Measurements from ENCODE around the gene KCNQ1.

Gene KCNQ1

DNA sequence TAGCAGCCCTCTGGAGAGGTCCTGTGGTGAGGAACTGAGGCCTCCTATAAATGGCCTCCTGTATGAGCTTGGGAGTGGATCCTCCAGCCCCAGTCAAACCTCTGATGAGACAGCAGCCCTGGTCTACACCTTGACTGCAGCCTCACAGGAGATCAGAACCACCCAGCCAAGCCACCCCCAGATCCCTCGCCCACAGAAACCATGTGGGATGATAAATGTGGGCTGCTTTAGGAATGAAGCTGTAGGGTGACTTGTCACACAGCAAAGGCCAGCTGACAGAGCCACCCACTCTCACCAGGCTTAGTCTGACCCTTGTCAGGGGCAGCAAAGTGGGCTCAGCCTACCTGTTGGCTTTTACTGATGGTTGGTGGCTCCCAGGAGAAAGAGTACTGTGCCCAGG lies 261.5 kb downstream of the KCNQ1 start:
- FAIRE-seq (no peak), DNase-seq (ENCODE audit: insufficient read length, low spot score) (no peak)

DNA sequence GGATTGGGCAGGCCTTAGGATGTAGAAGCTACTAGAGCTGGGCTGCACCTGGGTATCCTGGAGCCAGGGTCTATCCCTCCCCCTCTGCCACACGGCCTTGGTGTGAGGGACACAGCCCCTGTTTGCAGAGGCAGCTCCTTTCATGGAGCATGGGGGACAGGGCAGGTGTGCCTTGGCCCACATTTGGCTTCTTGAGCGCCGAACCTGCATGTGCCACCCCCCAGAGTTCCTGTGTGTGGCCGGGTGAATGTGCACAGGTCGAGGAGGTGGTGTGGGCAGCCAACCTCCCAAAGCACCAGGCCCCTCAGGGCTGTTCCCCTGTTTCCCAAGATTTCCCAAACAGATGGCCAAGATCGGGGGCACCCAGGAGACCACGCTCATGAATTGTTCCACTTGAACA lies 262.9 kb downstream of the KCNQ1 start:
- no peak for DNase-seq (ENCODE audit: insufficient read length, low spot score)
- no peak for FAIRE-seq

- no peak for DNase-seq (ENCODE audit: insufficient read length, low spot score)
- no peak for FAIRE-seq
These were observed 263.4 kb downstream of the KCNQ1 start for GRCh38 chr11:2708151-2708581.

DNA sequence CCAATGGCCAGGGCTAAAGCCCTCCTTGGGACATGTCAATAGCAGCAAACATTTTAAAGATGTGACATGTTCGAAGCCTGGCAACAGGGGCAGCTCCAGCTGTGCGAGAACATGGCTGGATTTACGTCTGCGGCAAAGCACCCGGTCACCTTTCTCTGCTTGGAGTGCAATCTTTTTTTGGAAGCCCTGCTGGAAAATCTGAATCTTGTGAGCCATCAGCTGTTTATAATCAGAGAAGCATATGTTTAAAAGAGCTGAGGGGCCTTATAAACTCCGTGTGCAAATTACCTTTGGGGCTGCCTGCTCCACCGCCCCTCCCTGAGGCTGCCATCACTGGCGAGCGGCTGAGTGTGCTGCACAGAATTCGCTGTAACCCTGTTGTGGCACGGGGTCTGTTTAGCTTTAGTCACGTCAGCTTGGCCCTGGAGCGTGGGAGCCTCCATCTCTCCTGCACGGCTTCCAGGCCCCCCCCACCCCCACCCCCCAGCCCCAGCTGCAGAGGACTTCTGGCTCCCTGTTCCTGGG lies 264.0 kb downstream of the KCNQ1 start:
- FAIRE-seq (no peak), DNase-seq (ENCODE audit: insufficient read length, low spot score) (no peak)

DNA sequence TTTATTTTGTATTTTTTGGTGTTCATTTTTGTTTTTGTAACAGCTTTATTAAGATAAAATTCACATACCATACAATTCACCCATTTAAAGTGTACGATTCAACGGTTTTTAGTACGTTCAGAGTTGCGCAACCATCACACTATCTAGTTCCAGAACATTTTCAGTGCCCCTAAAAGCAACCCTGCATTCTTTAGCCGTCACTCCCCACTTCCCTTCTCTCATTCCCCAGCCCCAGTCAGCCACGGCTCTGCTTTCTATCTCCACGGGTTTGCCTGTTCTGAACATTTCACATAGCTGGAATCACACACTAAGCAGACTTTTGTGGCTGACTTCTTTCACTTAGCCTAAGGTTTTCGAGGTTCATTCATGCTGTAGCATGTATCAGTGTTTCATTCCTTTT lies 264.6 kb downstream of the KCNQ1 start:
- FAIRE-seq (no peak), DNase-seq (ENCODE audit: insufficient read length, low spot score) (no peak)

- DNase-seq (ENCODE audit: insufficient read length, low spot score) (no peak), FAIRE-seq (no peak)
These were observed 266.4 kb downstream of the KCNQ1 start for GRCh38 chr11:2711161-2711560.

- no peak for FAIRE-seq
- no peak for DNase-seq (ENCODE audit: insufficient read length, low spot score)
These were observed 268.3 kb downstream of the KCNQ1 start for GRCh38 chr11:2713094-2713493.

- DNase-seq (ENCODE audit: insufficient read length, low spot score) = no peak
- FAIRE-seq = no peak
These were observed 269.1 kb downstream of the KCNQ1 start for GRCh38 chr11:2713661-2714462.

DNA sequence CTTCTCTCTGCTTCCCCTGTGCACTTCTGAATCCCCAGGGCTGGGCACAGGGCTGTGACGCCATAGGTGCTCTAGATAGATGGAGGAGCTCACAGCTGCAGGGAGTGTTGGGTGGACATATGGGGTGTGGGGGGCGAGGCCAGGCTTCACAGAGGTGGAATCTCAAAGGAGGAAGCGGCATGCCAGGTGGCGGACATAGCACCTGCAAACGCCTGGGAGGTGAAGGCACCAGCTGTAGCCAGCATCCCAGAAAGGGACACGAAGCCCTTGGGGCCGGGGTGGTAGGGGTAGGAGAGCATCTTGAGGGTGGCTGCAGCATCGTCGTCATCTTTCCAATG lies 269.6 kb downstream of the KCNQ1 start:
- FAIRE-seq (no peak), DNase-seq (ENCODE audit: insufficient read length, low spot score) (no peak)

DNA sequence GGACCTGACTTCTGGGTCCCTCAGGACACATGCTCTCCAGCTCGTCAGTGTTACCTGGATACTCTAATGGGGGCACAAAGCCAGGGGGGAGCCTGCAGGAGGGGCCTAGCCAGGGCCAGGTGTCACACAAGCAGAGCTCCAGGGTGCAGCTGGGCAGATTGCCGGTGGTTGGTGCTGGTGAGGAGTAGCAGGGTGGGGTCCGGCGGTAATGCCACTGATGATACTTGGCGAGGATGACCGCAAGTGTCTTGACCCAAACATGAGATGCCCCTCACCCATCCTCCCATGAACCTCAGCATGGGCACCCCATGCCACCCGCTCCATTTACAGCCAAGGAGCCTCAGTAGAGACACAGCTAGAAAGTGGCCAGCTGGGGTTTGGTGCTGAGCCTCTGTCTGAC lies 270.1 kb downstream of the KCNQ1 start:
- DNase-seq (ENCODE audit: insufficient read length, low spot score) = no peak

DNA sequence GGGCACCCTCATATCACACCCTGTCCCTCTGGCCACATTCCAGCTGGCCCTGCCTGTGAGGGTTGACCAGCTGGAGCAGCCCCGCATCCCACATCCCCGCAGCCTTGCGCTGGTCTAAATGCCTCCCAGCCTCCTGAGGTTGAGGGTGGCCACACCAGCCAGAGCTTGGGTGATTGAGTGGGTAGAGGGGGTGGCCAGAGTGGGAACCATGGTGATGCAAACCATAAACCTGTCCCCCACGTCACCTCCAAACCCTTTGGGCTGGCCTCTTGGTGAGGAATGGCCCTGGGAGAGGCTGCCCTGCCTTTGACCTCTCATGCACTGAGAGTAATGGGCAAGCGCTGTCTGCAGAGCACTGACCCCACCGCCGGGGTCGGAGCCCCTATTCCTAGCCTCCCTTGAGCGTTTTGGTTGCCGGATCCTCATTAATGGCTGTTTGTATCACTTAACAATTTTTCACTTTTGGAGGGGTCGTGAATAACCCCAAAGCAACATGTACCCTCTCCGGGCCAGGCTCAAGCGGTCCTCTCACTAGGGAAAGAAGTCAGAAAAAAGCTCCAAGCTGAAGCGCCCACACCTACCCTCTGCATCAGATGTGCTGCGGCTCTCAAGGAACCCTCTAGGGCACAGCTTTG lies 271.0 kb downstream of the KCNQ1 start:
- DNase-seq (ENCODE audit: insufficient read length, low spot score) (no peak), FAIRE-seq (no peak)

More for the DNA sequence above, 270.1 kb downstream of the KCNQ1 start:
- no peak for FAIRE-seq

DNA sequence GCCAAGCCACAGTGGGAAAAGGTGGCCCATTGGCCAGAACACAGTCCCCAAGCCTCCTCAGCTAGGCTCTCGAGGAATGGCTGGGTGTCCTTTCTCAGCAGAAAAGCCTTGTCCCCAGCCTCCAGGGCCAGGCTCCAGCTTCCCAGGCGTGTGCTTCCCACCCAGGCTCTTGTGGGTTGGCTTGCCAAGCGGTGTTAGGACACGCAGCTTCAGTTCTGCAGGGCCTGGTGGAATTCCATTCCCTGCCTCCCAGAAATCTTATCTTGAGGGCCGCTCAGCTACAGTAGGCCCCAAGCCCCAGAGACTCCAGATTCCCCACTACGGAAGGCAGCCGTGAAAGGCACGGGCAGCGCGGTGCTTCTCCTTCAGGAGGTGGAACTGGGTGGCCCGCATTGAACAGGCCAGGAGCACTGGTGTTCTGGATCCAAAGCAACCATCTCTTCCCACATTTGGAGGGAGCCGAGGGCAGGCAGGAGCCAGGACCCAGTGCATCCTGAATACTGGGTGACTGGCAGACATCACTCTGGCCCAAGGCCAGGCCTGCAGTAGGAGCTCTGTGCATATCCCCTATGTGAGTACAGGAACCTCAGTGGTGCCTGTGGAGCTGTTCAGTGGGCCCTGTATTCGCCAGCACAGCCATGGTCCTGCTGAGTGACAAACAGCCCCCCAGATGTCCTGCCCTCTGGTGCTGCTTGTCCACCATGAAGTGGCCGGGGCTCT lies 271.7 kb downstream of the KCNQ1 start:
- no peak for DNase-seq (ENCODE audit: insufficient read length, low spot score)
- no peak for FAIRE-seq

DNA sequence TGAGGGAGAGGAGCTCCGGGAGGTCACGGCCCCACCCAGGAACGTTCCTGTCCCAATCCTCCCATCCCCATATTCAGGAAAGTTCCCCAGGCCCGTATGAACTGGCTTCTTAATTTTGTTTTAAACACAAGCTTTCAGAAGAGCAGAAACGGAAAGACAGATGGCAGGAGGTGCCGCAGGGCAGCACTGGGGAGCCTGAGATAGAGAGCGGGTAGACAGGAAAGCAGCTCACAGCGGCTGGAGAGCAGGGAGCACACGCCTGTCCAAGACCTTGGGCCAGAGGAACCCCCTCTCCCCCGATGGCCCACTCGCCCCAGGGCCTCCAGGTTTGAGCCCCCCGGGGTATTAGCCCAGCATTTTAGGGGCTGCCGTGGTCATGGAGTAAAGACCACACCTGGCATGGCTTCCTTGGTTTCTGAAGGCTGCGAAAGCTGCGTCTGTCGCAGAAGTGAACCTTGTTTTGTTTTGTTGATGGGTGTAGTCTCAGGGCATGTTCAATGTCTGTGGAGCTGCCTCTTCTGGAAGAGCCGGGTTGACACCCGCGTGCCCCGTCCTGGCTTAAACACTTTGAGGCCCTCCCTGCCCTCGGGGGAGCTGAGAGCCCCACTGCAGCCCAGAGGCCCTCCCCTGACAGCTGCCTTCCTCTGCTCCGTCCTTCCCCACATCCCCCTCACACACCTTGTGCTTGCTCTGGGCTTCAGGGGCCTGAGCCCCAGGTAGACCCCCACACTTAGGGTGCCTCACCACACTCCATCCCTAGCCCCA lies 272.9 kb downstream of the KCNQ1 start:
- no peak for FAIRE-seq
- no peak for DNase-seq (ENCODE audit: insufficient read length, low spot score)

- DNase-seq (ENCODE audit: insufficient read length, low spot score) (no peak), FAIRE-seq (no peak)
These were observed 274.1 kb downstream of the KCNQ1 start for GRCh38 chr11:2718817-2719438.

GRCh38 chr11:2719831-2720590 lies 275.2 kb downstream of the KCNQ1 start:
- FAIRE-seq (no peak), DNase-seq (ENCODE audit: insufficient read length, low spot score) (no peak)

- no peak for DNase-seq (ENCODE audit: insufficient read length, low spot score)
- no peak for FAIRE-seq
These were observed 276.6 kb downstream of the KCNQ1 start for GRCh38 chr11:2721210-2721916.

- FAIRE-seq (no peak), DNase-seq (ENCODE audit: insufficient read length, low spot score) (no peak)
These were observed 278.1 kb downstream of the KCNQ1 start for GRCh38 chr11:2722955-2723354.

GRCh38 chr11:2724104-2724503 lies 279.3 kb downstream of the KCNQ1 start:
- DNase-seq (ENCODE audit: insufficient read length, low spot score) = no peak
- no peak for FAIRE-seq
